Panc1 (cell line): ENCODE data around the gene KANSL2.
"Not testable (repeated sequence)": the region's sequence is repeated elsewhere in the genome, so short reads cannot be mapped to it uniquely, and the experiment has no call there.

Experiments
- POLR2AphosphoS5 ChIP-seq: IDR thresholded peaks from 2 replicates; pipeline ENCODE4 v1.6.1; 2012; ENCODE audit warnings: mild to moderate bottlenecking, low read depth, low read length, moderate library complexity
- TCF7L2 ChIP-seq: IDR thresholded peaks from 2 replicates; pipeline ENCODE4 v1.6.1; 2011; ENCODE audit warnings: mild to moderate bottlenecking, low read depth, low read length, inconsistent platforms
- TF ChIP-seq, protein P1 (sequence below), 2 experiments: IDR thresholded peaks; 2 replicates each; pipeline ENCODE4 v1.6.1; 2011 to 2012; ENCODE audit warnings: low read depth in 2 of 2, control low read depth in 1 of 2, low read length in 1 of 2, mild to moderate bottlenecking in 1 of 2, moderate library complexity in 1 of 2; ENCODE audit not compliant: insufficient read depth in 1 of 2

DNA sequence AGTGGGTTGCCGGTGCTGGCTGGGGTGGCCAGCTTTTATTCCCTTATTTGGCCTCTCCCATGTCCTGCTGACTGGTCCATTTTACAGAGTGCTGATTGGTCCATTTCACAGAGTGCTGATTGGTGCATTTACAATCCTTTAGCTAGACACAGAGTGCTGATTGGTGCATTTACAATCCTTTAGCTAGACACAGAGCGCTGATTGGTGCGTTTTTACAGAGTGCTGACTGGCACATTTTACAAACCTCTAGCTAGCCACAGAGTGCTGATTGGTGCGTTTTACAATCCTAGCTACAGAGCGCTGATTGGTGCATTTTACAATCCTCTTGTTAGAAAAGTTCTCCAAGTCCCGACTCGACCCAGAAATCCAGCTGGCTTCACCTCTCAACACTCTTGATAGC, 59.0 kb downstream of the KANSL2 start:
- TF ChIP-seq POLR2AphosphoS5, TCF7L2: not testable (repeated sequence)
- TF ChIP-seq, protein P1, sequence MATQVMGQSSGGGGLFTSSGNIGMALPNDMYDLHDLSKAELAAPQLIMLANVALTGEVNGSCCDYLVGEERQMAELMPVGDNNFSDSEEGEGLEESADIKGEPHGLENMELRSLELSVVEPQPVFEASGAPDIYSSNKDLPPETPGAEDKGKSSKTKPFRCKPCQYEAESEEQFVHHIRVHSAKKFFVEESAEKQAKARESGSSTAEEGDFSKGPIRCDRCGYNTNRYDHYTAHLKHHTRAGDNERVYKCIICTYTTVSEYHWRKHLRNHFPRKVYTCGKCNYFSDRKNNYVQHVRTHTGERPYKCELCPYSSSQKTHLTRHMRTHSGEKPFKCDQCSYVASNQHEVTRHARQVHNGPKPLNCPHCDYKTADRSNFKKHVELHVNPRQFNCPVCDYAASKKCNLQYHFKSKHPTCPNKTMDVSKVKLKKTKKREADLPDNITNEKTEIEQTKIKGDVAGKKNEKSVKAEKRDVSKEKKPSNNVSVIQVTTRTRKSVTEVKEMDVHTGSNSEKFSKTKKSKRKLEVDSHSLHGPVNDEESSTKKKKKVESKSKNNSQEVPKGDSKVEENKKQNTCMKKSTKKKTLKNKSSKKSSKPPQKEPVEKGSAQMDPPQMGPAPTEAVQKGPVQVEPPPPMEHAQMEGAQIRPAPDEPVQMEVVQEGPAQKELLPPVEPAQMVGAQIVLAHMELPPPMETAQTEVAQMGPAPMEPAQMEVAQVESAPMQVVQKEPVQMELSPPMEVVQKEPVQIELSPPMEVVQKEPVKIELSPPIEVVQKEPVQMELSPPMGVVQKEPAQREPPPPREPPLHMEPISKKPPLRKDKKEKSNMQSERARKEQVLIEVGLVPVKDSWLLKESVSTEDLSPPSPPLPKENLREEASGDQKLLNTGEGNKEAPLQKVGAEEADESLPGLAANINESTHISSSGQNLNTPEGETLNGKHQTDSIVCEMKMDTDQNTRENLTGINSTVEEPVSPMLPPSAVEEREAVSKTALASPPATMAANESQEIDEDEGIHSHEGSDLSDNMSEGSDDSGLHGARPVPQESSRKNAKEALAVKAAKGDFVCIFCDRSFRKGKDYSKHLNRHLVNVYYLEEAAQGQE (IDR thresholded peaks at IDR 0.05; ENCODE audit: insufficient read depth in 1 of 2, low read depth in 2 of 2, low read length in 1 of 2): not testable (repeated sequence)
